Dendritic cell treated with granulocyte-macrophage colony-stimulating factor and Interleukin-4, amounts not matched to agents 40 ng/mL and 50 ng/mL, for 4 days (primary cell): ENCODE data around the gene BHLHE40.
A peak's percentile ranks its signal among the peaks of the same experiment; 100 is the strongest.

Source experiments
- H3K27ac Mint-ChIP-seq: one replicate; pipeline ENCODE4 v1.8.0; 2022; ENCODE audit warnings: mild to moderate bottlenecking, mixed read lengths
- H3K27me3 Mint-ChIP-seq: one replicate; pipeline ENCODE4 v1.8.0; 2022; ENCODE audit warnings: mild to moderate bottlenecking, mixed read lengths
- H3K36me3 Mint-ChIP-seq: one replicate; pipeline ENCODE4 v1.8.0; 2022; ENCODE audit warnings: low read depth, mixed read lengths
- H3K4me1 Mint-ChIP-seq: one replicate; pipeline ENCODE4 v1.8.0; 2022; ENCODE audit warnings: low read depth, mixed read lengths
- H3K4me3 Mint-ChIP-seq: one replicate; pipeline ENCODE4 v1.8.0; 2022; ENCODE audit warnings: mild to moderate bottlenecking, moderate library complexity, mixed read lengths
- H3K9me3 Mint-ChIP-seq: one replicate; pipeline ENCODE4 v1.8.0; 2022; ENCODE audit warnings: mixed read lengths
- intact Hi-C: fragments of 100-400 bp; cut with micrococcal nuclease; formaldehyde crosslinking; loops from one replicate; pipeline ENCODE4 v1.15.0; 2022

Gene BHLHE40

DNA sequence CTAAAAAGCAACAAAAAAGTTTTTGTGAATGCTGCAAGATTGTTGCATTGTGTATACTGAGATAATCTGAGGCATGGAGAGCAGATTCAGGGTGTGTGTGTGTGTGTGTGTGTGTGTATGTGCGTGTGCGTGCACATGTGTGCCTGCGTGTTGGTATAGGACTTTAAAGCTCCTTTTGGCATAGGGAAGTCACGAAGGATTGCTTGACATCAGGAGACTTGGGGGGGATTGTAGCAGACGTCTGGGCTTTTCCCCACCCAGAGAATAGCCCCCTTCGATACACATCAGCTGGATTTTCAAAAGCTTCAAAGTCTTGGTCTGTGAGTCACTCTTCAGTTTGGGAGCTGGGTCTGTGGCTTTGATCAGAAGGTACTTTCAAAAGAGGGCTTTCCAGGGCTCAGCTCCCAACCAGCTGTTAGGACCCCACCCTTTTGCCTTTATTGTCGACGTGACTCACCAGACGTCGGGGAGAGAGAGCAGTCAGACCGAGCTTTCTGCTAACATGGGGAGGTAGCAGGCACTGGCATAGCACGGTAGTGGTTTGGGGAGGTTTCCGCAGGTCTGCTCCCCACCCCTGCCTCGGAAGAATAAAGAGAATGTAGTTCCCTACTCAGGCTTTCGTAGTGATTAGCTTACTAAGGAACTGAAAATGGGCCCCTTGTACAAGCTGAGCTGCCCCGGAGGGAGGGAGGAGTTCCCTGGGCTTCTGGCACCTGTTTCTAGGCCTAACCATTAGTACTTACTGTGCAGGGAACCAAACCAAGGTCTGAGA is 4.7 kb downstream of the BHLHE40 start:
- H3K27me3 Mint-ChIP-seq, result no peaks in the 10 kb centered on the region
- peak overlapping the region; percentile 79 for H3K4me3 Mint-ChIP-seq
- H3K36me3 Mint-ChIP-seq, result peaks cover 72% of the 10 kb centered on the region
- no peaks in the 10 kb centered on the region for H3K9me3 Mint-ChIP-seq
- H3K4me1 Mint-ChIP-seq, result peaks cover 55% of the 10 kb centered on the region
- H3K27ac Mint-ChIP-seq, result peak overlapping the region; percentile 87
- intact Hi-C loops, result no loop called here

DNA sequence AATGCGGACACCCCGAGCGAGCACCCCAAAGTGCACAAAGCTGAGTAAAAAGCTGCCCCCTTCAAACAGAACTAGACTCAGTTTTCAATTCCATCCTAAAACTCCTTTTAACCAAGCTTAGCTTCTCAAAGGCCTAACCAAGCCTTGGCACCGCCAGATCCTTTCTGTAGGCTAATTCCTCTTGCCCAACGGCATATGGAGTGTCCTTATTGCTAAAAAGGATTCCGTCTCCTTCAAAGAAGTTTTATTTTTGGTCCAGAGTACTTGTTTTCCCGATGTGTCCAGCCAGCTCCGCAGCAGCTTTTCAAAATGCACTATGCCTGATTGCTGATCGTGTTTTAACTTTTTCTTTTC is 5.3 kb downstream of the BHLHE40 start:
- Mint-ChIP-seq H3K9me3 (no peaks in the 10 kb centered on the region), H3K4me3 (peak overlapping the region; percentile 79), H3K27me3 (no peaks in the 10 kb centered on the region), H3K36me3 (peaks cover 67% of the 10 kb centered on the region), H3K27ac (peak overlapping the region; percentile 87), H3K4me1 (peaks cover 60% of the 10 kb centered on the region)
- intact Hi-C loops, result no loop called here

GRCh38 chr3:4985330-4986174 is 6.3 kb downstream of the BHLHE40 start:
- H3K36me3 Mint-ChIP-seq, result peaks cover 57% of the 10 kb centered on the region
- H3K27ac Mint-ChIP-seq, result peak overlapping the region; percentile 91
- no peaks in the 10 kb centered on the region for H3K9me3 Mint-ChIP-seq
- intact Hi-C loops, result loop anchor here (2.0 kb wide), 1 partner anchor 21 kb away; no protein-coding TSS in a partner anchor
- H3K4me1 Mint-ChIP-seq, result peaks cover 69% of the 10 kb centered on the region
- H3K27me3 Mint-ChIP-seq, result no peaks in the 10 kb centered on the region
- no peak overlapping the region for H3K4me3 Mint-ChIP-seq

DNA sequence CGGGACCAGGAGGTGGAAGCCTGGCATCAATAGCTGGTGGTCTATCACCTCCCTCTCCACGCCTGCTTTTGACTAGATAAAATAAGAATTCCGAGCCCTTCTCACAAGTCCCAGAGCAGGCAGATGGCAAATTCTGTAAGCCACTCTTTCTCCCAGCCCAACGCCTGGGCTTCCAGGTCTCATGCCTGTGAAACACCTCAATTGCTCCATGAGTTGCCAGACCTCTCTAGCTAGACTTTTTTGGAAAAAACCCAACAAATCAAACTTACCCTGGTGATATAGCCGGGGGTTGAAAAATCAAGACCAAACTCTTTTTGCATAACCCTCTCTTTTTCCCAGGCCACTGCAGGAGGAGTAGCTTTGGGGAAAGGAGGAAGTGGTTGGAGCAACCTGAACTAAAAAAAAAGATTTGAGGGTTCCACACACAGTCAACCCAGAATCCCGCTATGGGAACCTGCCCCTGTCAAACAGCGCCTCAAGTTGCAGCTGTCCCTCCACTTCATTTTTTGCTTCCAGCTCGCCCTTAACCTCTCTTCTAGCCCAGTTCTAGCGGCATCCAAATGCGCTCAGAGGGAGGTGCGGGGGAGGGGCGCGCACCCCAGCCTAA is 7.0 kb downstream of the BHLHE40 start:
- no peaks in the 10 kb centered on the region for H3K27me3 Mint-ChIP-seq
- intact Hi-C loops, result loop anchor here (2.0 kb wide), 1 partner anchor 21 kb away; no protein-coding TSS in a partner anchor
- peak overlapping the region; percentile 91 for H3K27ac Mint-ChIP-seq
- H3K4me1 Mint-ChIP-seq, result peaks cover 72% of the 10 kb centered on the region
- no peaks in the 10 kb centered on the region for H3K9me3 Mint-ChIP-seq
- peak overlapping the region; percentile 71 for H3K4me3 Mint-ChIP-seq
- peaks cover 49% of the 10 kb centered on the region for H3K36me3 Mint-ChIP-seq

DNA sequence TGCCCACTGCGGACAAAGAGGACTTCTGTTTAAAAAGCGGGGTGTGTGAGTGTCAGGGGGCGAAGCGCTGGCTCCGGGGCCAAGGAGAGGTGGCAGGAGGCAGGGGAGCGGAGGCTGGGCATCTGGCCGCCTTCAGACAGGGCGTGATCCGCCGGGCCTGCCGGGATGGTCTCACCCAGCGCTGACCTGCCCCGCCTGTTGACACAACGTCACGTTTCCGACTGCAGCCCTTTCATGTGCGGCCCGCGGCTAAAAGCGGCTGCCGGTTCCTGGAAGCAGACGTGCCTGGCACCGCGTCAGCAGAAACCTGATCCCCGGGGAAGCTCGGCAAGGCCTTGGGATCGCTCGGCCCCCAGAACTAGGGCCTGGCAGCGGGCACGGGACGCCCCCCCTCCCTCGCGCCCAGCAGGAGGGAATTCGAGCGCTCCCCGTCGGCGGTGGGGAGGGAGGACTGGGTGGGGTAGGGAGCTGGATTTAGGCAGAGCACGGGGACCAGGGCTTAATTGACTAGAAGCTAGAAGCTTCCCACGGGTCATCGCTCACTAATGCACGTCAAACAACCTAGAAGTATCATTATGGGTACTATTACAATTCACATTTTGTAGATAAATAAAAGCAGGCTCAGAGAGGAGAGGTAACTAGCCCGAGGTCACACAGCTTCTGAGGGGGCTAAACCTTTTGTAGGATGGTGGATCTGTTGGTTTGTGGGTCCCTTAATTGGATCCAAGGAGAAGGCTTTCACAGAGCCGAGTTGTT is 7.7 kb downstream of the BHLHE40 start:
- intact Hi-C loops, result loop anchor here (2.0 kb wide), 1 partner anchor 20 kb away; no protein-coding TSS in a partner anchor
- Mint-ChIP-seq H3K27me3 (no peaks in the 10 kb centered on the region), H3K36me3 (peaks cover 43% of the 10 kb centered on the region), H3K27ac (peak overlapping the region; percentile 91), H3K4me1 (peaks cover 67% of the 10 kb centered on the region), H3K4me3 (peak overlapping the region; percentile 71), H3K9me3 (no peaks in the 10 kb centered on the region)

DNA sequence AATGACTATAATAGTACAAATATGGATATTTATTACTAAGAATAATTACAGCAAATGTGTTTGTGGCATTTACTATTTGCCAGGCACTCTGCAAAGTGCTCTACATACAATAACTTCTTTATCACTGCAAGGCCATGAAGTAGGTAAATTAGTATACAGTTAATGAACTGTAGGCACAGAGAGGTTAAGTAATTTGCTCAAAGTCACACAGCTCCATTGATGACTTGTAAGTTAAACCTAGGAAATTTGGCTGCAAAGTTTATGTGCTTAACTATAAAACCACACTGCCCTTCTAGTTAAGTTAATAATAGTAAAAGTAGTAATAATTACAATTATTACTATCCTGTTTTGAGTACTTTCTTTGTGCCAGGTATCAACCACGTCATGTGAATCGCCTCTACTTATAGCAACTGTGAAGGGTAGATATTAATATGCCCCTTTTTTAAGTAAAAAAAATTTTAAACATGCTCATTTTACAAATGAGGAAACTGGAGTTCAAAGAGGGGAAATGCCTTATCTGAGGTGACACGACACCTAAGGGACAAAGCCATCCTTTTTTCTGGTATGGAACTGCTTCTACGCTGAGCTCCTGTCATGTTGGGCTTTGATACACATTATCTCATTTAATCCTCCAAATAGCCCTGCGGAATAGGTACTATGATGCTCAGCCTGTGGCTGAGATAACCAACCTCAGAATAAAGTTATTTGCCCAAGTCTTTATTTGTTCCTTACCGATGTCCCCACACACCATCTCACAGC is 8.5 kb downstream of the BHLHE40 start:
- intact Hi-C loops, result loop anchor here (2.0 kb wide), 1 partner anchor 19 kb away; no protein-coding TSS in a partner anchor
- no peak overlapping the region for H3K4me3 Mint-ChIP-seq
- H3K9me3 Mint-ChIP-seq, result no peaks in the 10 kb centered on the region
- peak overlapping the region; percentile 91 for H3K27ac Mint-ChIP-seq
- peaks cover 35% of the 10 kb centered on the region for H3K36me3 Mint-ChIP-seq
- peaks cover 64% of the 10 kb centered on the region for H3K4me1 Mint-ChIP-seq
- no peaks in the 10 kb centered on the region for H3K27me3 Mint-ChIP-seq

DNA sequence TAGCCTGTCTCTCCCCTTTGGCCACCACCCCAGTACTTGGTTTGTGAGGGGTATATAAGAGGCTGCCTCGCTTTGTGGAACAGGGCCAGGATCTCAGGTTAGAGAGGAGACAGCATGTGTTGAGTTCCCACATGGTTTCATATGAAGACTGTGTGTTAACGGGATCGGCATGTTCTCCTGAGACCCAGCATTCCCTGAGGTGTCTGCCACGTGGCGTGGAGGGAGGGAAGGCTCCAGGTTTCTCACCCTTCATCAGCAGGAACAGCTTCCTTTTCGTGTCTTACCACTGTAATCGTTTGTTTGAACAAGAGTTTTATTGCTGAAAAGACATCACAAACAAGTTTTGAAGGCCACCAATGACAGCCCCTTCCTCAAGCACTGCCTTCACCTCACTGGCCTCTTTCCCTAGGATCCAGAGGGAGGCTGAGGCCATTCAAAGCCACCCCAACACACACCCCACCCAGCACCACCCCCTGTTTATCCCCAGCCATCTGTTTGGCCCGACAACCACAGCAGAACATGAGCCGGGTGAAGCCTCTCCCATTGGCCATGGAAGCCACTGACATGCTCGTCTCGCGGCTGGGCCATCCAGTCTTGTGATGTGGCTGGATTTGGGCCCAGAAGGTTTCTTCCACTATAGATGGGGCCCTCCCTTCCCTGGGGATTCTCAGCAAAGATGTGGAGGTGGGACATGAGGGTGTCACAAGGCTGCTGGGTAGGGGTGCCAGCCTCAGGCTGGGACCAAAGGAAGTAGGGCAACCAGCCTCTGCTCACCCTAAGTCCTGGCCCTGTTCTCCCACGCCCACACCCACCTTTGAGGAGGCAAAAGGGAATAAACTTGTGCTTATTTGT is 10.0 kb downstream of the BHLHE40 start:
- H3K9me3 Mint-ChIP-seq, result no peaks in the 10 kb centered on the region
- intact Hi-C loops, result no loop called here
- H3K27me3 Mint-ChIP-seq, result no peaks in the 10 kb centered on the region
- no peak overlapping the region for H3K4me3 Mint-ChIP-seq
- H3K27ac Mint-ChIP-seq, result peak overlapping the region; percentile 80
- H3K4me1 Mint-ChIP-seq, result peaks cover 58% of the 10 kb centered on the region
- H3K36me3 Mint-ChIP-seq, result peaks cover 20% of the 10 kb centered on the region

DNA sequence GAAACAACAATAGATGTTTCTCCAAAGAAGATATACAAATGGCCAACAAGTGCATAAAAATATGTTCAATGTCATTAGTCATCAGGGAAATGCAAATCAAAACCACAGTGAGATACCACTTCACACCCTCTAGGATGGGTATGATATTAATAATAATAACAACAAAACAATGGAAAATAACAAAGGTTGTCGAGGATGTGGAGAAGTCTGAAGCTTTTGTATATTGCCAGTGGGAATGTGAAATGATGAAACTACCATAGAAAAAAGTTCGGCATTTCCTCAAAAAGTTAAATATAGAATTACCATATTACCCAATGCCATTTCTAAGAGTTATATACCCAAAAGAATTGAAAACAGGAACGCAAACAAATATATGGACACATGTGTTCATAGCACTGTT is 10.8 kb downstream of the BHLHE40 start:
- Mint-ChIP-seq H3K4me1 (peaks cover 59% of the 10 kb centered on the region), H3K36me3 (peaks cover 12% of the 10 kb centered on the region), H3K4me3 (no peak overlapping the region), H3K27me3 (no peaks in the 10 kb centered on the region), H3K9me3 (no peaks in the 10 kb centered on the region), H3K27ac (peak overlapping the region; percentile 64)
- intact Hi-C loops, result no loop called here

DNA sequence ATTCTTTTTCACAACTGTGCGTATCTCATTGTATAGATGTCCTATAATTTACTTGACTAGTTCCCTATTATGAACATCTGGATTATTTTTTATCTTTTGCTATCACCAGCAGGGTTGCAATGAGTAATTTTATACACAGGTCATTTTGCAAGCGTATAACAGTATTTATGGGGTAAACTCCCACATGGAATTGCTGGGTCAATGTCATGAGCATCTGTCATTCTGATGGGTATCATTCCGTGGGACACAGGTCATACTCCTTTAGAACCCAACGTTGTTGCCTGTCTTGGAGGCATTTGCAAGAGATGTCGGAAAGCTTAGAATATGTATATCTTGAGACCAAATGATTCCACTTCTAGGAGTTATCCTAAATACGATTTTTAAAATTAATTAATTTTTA is 12.9 kb downstream of the BHLHE40 start:
- Mint-ChIP-seq H3K4me3 (no peak overlapping the region), H3K4me1 (peaks cover 62% of the 10 kb centered on the region), H3K36me3 (no peaks in the 10 kb centered on the region), H3K27me3 (no peaks in the 10 kb centered on the region), H3K27ac (no peak overlapping the region), H3K9me3 (no peaks in the 10 kb centered on the region)
- intact Hi-C loops, result no loop called here

GRCh38 chr3:4993276-4994143 is 14.3 kb downstream of the BHLHE40 start:
- H3K4me3 Mint-ChIP-seq, result no peak overlapping the region
- no peaks in the 10 kb centered on the region for H3K9me3 Mint-ChIP-seq
- H3K36me3 Mint-ChIP-seq, result no peaks in the 10 kb centered on the region
- no peaks in the 10 kb centered on the region for H3K27me3 Mint-ChIP-seq
- peak overlapping the region; percentile 37 for H3K27ac Mint-ChIP-seq
- peaks cover 57% of the 10 kb centered on the region for H3K4me1 Mint-ChIP-seq
- intact Hi-C loops, result no loop called here

DNA sequence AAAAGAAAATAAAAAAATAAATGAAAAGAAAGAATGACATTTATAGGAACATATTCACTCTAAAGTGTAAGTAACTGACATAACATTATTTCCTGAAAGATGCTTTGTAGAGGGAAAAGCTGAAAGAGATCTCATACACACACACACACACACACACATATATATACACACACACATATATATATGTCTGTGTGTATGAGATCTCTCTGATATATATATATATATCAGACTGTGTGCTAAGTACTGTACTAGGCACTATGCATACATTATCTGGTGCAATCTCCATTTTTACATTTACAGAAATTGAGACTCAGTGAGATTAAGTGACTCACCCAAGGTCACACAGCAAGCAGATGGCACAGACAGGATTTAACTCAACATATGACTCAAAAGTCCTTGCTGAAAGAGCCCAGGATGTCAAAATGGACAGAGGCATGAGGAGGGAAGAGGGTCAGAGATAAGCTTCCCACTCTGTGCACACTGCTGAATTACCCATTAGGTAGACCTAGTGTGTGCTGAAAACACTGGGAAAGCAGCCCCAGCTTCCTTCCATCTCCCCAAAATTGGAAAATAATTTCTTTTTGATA is 15.0 kb downstream of the BHLHE40 start:
- Mint-ChIP-seq H3K27me3 (no peaks in the 10 kb centered on the region), H3K4me3 (no peak overlapping the region), H3K4me1 (peaks cover 50% of the 10 kb centered on the region), H3K9me3 (no peaks in the 10 kb centered on the region), H3K27ac (peak overlapping the region; percentile 65), H3K36me3 (no peaks in the 10 kb centered on the region)
- intact Hi-C loops, result no loop called here
